GM19397 (cell line): ENCODE data around the gene OR6C76.

Experiments
- ATAC-seq: cut with Tn5 transposase; IDR thresholded peaks from one replicate; pipeline ENCODE4 v1.9.1; 2021; ENCODE audit warnings: mild to moderate bottlenecking, moderate library complexity; ENCODE audit not compliant: unreplicated experiment

The OR6C76 gene

GRCh38 chr12:55467836-55468235 is 41.8 kb downstream of the OR6C76 start:
- no peak for ATAC-seq

- no peak for ATAC-seq
These were observed 43.2 kb downstream of the OR6C76 start for GRCh38 chr12:55469291-55469690.

DNA sequence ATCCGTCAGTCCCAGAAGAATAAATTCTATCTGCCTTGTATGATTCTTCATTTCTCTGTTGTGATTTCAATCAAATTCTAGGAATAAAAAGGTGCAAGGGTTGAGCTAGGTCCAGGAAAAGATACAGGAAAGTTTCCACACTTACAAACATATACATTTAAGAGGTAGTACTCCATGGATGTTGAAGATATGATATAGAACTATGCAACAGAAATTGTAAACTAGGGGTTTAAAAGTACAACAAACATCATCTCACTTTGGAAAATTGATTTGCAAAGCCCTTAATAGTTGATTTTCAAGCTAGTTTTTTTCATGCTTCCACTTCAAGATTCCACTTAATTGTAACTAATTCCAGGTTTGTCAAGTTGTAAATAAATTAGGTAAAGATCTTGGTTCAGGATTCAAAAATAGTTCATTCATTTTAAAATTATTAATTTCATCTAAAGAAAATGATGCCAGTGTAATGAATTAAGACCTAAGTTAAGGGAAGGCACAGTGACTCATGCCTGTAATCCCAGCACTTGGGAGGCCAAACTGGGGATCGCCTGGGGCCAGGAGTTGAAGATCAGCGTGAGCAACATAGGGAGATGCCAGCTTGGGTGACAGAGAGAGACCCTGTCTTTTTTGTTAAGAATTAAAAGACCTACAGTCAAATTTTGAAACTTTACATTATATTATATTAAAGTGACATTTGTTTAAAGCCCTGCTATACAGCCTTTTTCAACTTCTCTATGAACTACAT is 44.2 kb downstream of the OR6C76 start, which contains the start of gene OR6C70:
Gene OR6C70, minus strand, starts transcription at position 51 of the 742 bp plus-strand sequence. Its CDS starts 0 bp downstream, at position 51.
- no peak for ATAC-seq

DNA sequence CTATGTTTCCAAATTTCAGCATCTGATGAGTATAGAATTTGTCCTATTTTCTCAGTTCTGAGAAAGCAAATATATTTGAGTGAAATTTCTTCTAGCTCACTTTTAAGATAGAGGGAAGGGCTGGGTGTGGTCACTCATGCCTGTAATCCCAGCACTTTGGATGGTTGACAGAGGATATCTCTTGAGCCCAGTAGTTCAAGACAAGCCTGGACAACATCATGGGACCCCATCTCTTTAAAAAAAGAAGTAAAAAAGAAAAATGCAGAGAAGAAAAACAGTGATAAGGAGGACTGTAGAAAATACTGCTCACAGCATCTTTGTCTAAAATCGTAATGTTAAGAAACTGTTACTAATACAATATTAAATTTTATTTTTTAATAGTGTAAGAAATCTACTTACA is 46.2 kb downstream of the OR6C76 start:
- no peak for ATAC-seq
